GM12878 (cell line): ENCODE results near the gene STPG1. TPM values are rescaled to one million over a fixed set of nuclear protein-coding genes. Genes with fewer than 3 reads are reported as not detected.

Experiments used
- ATAC-seq: fragments of 200-7000 bp; cut with Tn5 transposase; 3 replicates; pipeline ENCODE4 v1.9.1; 2020; ENCODE audit warnings: mild to moderate bottlenecking, moderate library complexity
- BruUV-seq: library from RNA; stranded (reverse); fragments of 400-500 nt; replicated peaks from 2 replicates; lab custom pipeline; 2021; lab: Mats Ljungman, UMichigan
- CTCF ChIA-PET: fragments of 300-600 bp; sonication (Branson Sonifier 250); formaldehyde crosslinking; extraction: SDS; loops from one replicate; lab custom pipeline; 2021; ENCODE audit warnings: inconsistent platforms; lab: Yijun Ruan, JAX
- POLR2A ChIA-PET: fragments of 350-600 bp; formaldehyde crosslinking; extraction: SDS; loops from one replicate; lab custom pipeline; 2021; ENCODE audit warnings: inconsistent platforms; lab: Charles Lee
- RAD21 ChIA-PET: fragments of 300-600 bp; sonication (Branson Sonifier 250); formaldehyde crosslinking; loops from one replicate; lab custom pipeline; 2023; ENCODE audit warnings: antibody characterized with exemption; ENCODE audit not compliant: unreplicated experiment; lab: Charles Lee
- SMC1A ChIA-PET: fragments of 300-600 bp; sonication (Branson Sonifier 250); formaldehyde crosslinking; loops from one replicate; lab custom pipeline; 2023; ENCODE audit not compliant: unreplicated experiment, uncharacterized antibody; lab: Charles Lee
- DNase-seq: peaks from one replicate; pipeline ENCODE4 v3.0.0-alpha.2; 2011; ENCODE audit warnings: low read depth, low spot score
- FAIRE-seq: peaks from 3 replicates; lab custom pipeline; 2011; peaks lifted over from hg19 to GRCh38; lab: Jason Lieb, UNC
- H2AFZ ChIP-seq: 2 replicates; pipeline ENCODE4 v1.6.0; 2011; ENCODE audit warnings: low read depth, low read length, control low read depth; ENCODE audit not compliant: control insufficient read depth
- H3K27ac ChIP-seq: 2 replicates; pipeline ENCODE4 v1.5.1; 2011; ENCODE audit warnings: control low read depth; ENCODE audit not compliant: control insufficient read depth, insufficient read depth
- H3K27me3 ChIP-seq, 2 experiments: replicated peaks in 1 of 2; 2 replicates each; pipeline versions ENCODE4 v1.6.0 to v1.6.1; 2011; ENCODE audit warnings: low read length in 1 of 2; ENCODE audit not compliant: control insufficient read depth in 2 of 2, insufficient read depth in 2 of 2
- H3K36me3 ChIP-seq, 2 experiments: 2 replicates each; pipeline ENCODE4 v1.5.1; 2011; ENCODE audit warnings: low read length in 1 of 2; ENCODE audit not compliant: control insufficient read depth in 2 of 2, insufficient read depth in 2 of 2
- H3K4me1 ChIP-seq: 2 replicates; pipeline ENCODE4 v1.6.1; 2011; ENCODE audit warnings: mild to moderate bottlenecking, low read length, moderate library complexity, mixed read lengths; ENCODE audit not compliant: control insufficient read depth, insufficient read depth
- H3K4me2 ChIP-seq: 2 replicates; pipeline ENCODE4 v1.6.0; 2011; ENCODE audit warnings: control low read depth; ENCODE audit not compliant: control insufficient read depth, insufficient read depth
- H3K4me3 ChIP-seq: fragments of 200-600 bp; sonication (generic); 2 replicates; pipeline ENCODE4 v1.5.1; 2016
- H3K79me2 ChIP-seq: 2 replicates; pipeline ENCODE4 v1.6.0; 2011; ENCODE audit warnings: low read length; ENCODE audit not compliant: control insufficient read depth, insufficient read depth
- H3K9ac ChIP-seq: 2 replicates; pipeline ENCODE4 v1.8.0; 2011; ENCODE audit warnings: low read length, control low read depth, mixed read lengths; ENCODE audit not compliant: control insufficient read depth, insufficient read depth
- H3K9me3 ChIP-seq: replicated peaks from 3 replicates; pipeline ENCODE4 v1.5.1; 2011; ENCODE audit warnings: mild to moderate bottlenecking, low read length; ENCODE audit not compliant: control insufficient read depth, insufficient read depth
- H4K20me1 ChIP-seq: 2 replicates; pipeline ENCODE4 v1.6.0; 2011; ENCODE audit not compliant: control insufficient read depth, insufficient read depth
- BACH1 ChIP-seq: fragments of 450-650 bp; IDR thresholded peaks from 2 replicates; pipeline ENCODE4 v1.6.1; 2017; ENCODE audit warnings: mild to moderate bottlenecking, borderline replicate concordance
- CEBPZ ChIP-seq: fragments of 150-350 bp; IDR thresholded peaks from 2 replicates; pipeline ENCODE4 v1.6.1; 2016; ENCODE audit warnings: low read depth, low read length
- FOXM1 ChIP-seq: IDR thresholded peaks from 2 replicates; pipeline ENCODE4 v1.6.1; 2012; ENCODE audit warnings: low read depth, mild to moderate bottlenecking, inconsistent platforms, low read length, moderate library complexity
- HCFC1 ChIP-seq: fragments of 150-350 bp; IDR thresholded peaks from 2 replicates; pipeline ENCODE4 v1.6.1; 2014; ENCODE audit warnings: low read length
- LARP7 ChIP-seq: fragments of 450-650 bp; IDR thresholded peaks from 2 replicates; pipeline ENCODE4 v1.6.1; 2017; ENCODE audit warnings: mild to moderate bottlenecking
- NR2F1 ChIP-seq: fragments of 450-650 bp; conservative IDR thresholded peaks from 2 replicates; pipeline ENCODE4 v1.6.1; 2017; ENCODE audit warnings: mild to moderate bottlenecking
- NRF1 ChIP-seq: conservative IDR thresholded peaks from 2 replicates; pipeline ENCODE4 v1.6.1; 2011; ENCODE audit warnings: mild to moderate bottlenecking, low read depth, low read length, improper control_type of control experiment
- PAX5 ChIP-seq: IDR thresholded peaks from 2 replicates; pipeline ENCODE4 v1.6.1; 2011; ENCODE audit warnings: low read depth, low read length, borderline replicate concordance
- PBX3 ChIP-seq: IDR thresholded peaks from 2 replicates; pipeline ENCODE4 v1.6.1; 2011; ENCODE audit warnings: mild to moderate bottlenecking, low read depth, low read length, moderate library complexity; ENCODE audit not compliant: insufficient replicate concordance
- SREBF1 ChIP-seq: IDR thresholded peaks from 2 replicates; pipeline ENCODE4 v1.6.1; 2012; ENCODE audit warnings: mild to moderate bottlenecking, low read length
- USF1 ChIP-seq: IDR thresholded peaks from 2 replicates; pipeline ENCODE4 v1.6.1; 2011; ENCODE audit warnings: borderline replicate concordance, low read depth, mild to moderate bottlenecking, moderate library complexity, mixed read lengths, low read length; ENCODE audit not compliant: insufficient read depth; ENCODE audit errors: extremely low read length
- ZNF274 ChIP-seq: IDR thresholded peaks from one replicate; pipeline ENCODE4 v1.8.0; 2011; ENCODE audit not compliant: insufficient read length, insufficient read depth
- WGBS: methylation state at CpG from one replicate; pipeline ENCODE4 v1.1.6; 2016; ENCODE audit warnings: low lambda C conversion rate; ENCODE audit not compliant: insufficient replicate concordance, insufficient coverage; ENCODE audit errors: missing lambda C conversion rate; 5-methylcytosine and 5-hydroxymethylcytosine counted together
- in situ Hi-C: fragments of 300-500 bp; cut with MboI; formaldehyde crosslinking; loops from 9 replicates; pipeline ENCODE4 v1.14.3; 2018; ENCODE audit warnings: mixed read lengths
- intact Hi-C: fragments of 100-400 bp; cut with micrococcal nuclease; formaldehyde crosslinking; loops from one replicate; pipeline ENCODE4 v1.14.2; 2022; ENCODE audit not compliant: unreplicated experiment
- polyA plus RNA-seq, 11 experiments: library from polyadenylated mRNA; depleted of rRNA in 4 of 11; unstranded in 6 of 11; stranded (reverse) in 5 of 11; fragments of >200 nt; fragmentation: Nextera tagmentation in 4 of 11; fragmentation: Illumina TruSeq in 1 of 11; extraction: Ambion mirVana in 4 of 11; extraction: Trizol in 1 of 11; gene quantifications; 1 replicate in 1 of 11; 2 replicates in 10 of 11; pipeline versions ENCODE4 v1.2.1 to v1.2.3, GENCODE V29; 2011 to 2016; ENCODE audit warnings: inconsistent platforms in 2 of 11, missing spikeins in 2 of 11, low read depth in 1 of 11
- total RNA-seq, 4 experiments: library from RNA; depleted of rRNA in 3 of 4; stranded (reverse); fragments of >200 nt in 3 of 4; fragmentation: Illumina TruSeq in 1 of 4; extraction: Trizol in 1 of 4; gene quantifications; 2 replicates each; pipeline versions ENCODE4 v1.2.1 to v1.2.3, GENCODE V29; 2013 to 2021

The STPG1 gene
- total and polyA plus RNA-seq, 10 of the 15 experiments (the other 5 are each of a cell fraction or from before 2014, with no cell fraction given): 0.22 to 2.6 (median 0.73) TPM

- no peak for TF ChIP-seq CEBPZ
- TF ChIP-seq BACH1: no peak
These were observed 4.1 kb upstream of the STPG1 start (continued) for GRCh38 chr1:24417681-24418080.

GRCh38 chr1:24416666-24417391, 3.2 kb upstream of the STPG1 start:
- Histone ChIP-seq H3K79me2 (no peaks in the 10 kb centered on the region), H2AFZ (peak overlapping the region; percentile 87), H3K9ac (peak overlapping the region; percentile 54; the same call in 1 of the 2 replicates), H3K36me3 (peaks cover 0 to 5% of the 10 kb centered on the region in 2 experiments; a peak in 2 of 4 replicates), H3K27me3 (no peaks in the 10 kb centered on the region), H3K4me1 (peaks cover 9% of the 10 kb centered on the region), H3K4me2 (peak overlapping the region; percentile 94), H3K4me3 (peak overlapping the region; percentile 80), H3K27ac (no peak overlapping the region), H3K9me3 (no peaks in the 10 kb centered on the region), H4K20me1 (no peaks in the 10 kb centered on the region)
- CTCF ChIA-PET: interaction anchor here (0.8 to 5.8 kb wide), 16 partner anchors 7 to 335 kb away, joined by 3 to 69 read pairs (median 8); no protein-coding TSS in a partner anchor
- RAD21 ChIA-PET: interaction anchor here (0.5 to 2.8 kb wide), 8 partner anchors 24 to 419 kb away, joined by 3 to 28 read pairs (median 6); no protein-coding TSS in a partner anchor
- in situ Hi-C loops (no loop called here), intact Hi-C loops (loop anchor here (5.0 kb wide), 2 partner anchors 110 to 170 kb away; no protein-coding TSS in a partner anchor)
- WGBS: 45% methylated on average over 10 of the region's 10 CpGs
- SMC1A ChIA-PET: interaction anchor here (0.9 to 9.8 kb wide), 8 partner anchors 13 to 353 kb away, joined by 3 to 63 read pairs (median 4); no protein-coding TSS in a partner anchor
- no peak for FAIRE-seq
- peak; percentile 34 for DNase-seq
- POLR2A ChIA-PET: no interaction called here
- no TSS peak for BruUV-seq
- peak; percentile 18 for ATAC-seq
- no peak for TF ChIP-seq SREBF1
- no peak for TF ChIP-seq FOXM1
- no peak for TF ChIP-seq LARP7
- peak; percentile 87 for TF ChIP-seq PBX3
- TF ChIP-seq HCFC1: no peak
- TF ChIP-seq USF1: no peak
- no peak for TF ChIP-seq CEBPZ
- TF ChIP-seq ZNF274: no peak
- TF ChIP-seq PAX5: peak; percentile 61; the same call in 1 of the 2 replicates
- no peak for TF ChIP-seq NR2F1
- no peak for TF ChIP-seq NRF1
